ENCODE data around the gene KIAA1755.

The KIAA1755 gene

GRCh38 chr20:38191654-38192053 lies 68.9 kb downstream of the KIAA1755 start:
- Histone ChIP-seq H3K9ac (ENCODE audit: low read length) (no peak overlapping the region), H3K79me2 (ENCODE audit: insufficient read depth, low read length) (no peaks in the 10 kb centered on the region), H3K27ac (ENCODE audit: low read depth, low read length) (no peak overlapping the region), H3K27me3 (ENCODE audit: low read length) (no peaks in the 10 kb centered on the region), H3K9me2 (replicated peaks; ENCODE audit: insufficient read depth, low read length) (no peaks in the 10 kb centered on the region), H2AFZ (ENCODE audit: low read depth, low read length, severe bottlenecking) (no peak overlapping the region), H4K20me1 (ENCODE audit: low read depth, low read length) (no peaks in the 10 kb centered on the region), H3K36me3 (ENCODE audit: low read length) (no peaks in the 10 kb centered on the region), H3K4me2 (ENCODE audit: low read depth, low read length, poor library complexity, severe bottlenecking) (no peak overlapping the region), H3K4me3 (ENCODE audit: insufficient read depth, low read length, poor library complexity, severe bottlenecking) (no peak overlapping the region), H3F3A (ENCODE audit: insufficient read depth) (no peaks in the 10 kb centered on the region), H3K9me3 (ENCODE audit: insufficient read depth, low read length) (no peaks in the 10 kb centered on the region)
- TF ChIP-seq CTCF (IDR thresholded peaks at IDR 0.05; ENCODE audit: insufficient read depth, low read length, poor library complexity, severe bottlenecking) (no peak), EZH2phosphoT487 (conservative IDR thresholded peaks at IDR 0.05; ENCODE audit: low read length) (no peak)

- Histone ChIP-seq H3K27ac (ENCODE audit: low read depth, low read length) (no peak overlapping the region), H3F3A (ENCODE audit: insufficient read depth) (no peaks in the 10 kb centered on the region), H3K4me3 (ENCODE audit: insufficient read depth, low read length, poor library complexity, severe bottlenecking) (no peak overlapping the region), H3K79me2 (ENCODE audit: insufficient read depth, low read length) (no peaks in the 10 kb centered on the region), H3K27me3 (ENCODE audit: low read length) (no peaks in the 10 kb centered on the region), H4K20me1 (ENCODE audit: low read depth, low read length) (no peaks in the 10 kb centered on the region), H3K36me3 (ENCODE audit: low read length) (no peaks in the 10 kb centered on the region), H3K9me2 (replicated peaks; ENCODE audit: insufficient read depth, low read length) (no peaks in the 10 kb centered on the region), H2AFZ (ENCODE audit: low read depth, low read length, severe bottlenecking) (no peak overlapping the region), H3K4me2 (ENCODE audit: low read depth, low read length, poor library complexity, severe bottlenecking) (no peak overlapping the region), H3K9me3 (ENCODE audit: insufficient read depth, low read length) (no peaks in the 10 kb centered on the region), H3K9ac (ENCODE audit: low read length) (no peak overlapping the region)
- TF ChIP-seq CTCF (IDR thresholded peaks at IDR 0.05; ENCODE audit: insufficient read depth, low read length, poor library complexity, severe bottlenecking) (no peak), EZH2phosphoT487 (conservative IDR thresholded peaks at IDR 0.05; ENCODE audit: low read length) (no peak)
These were observed 69.6 kb downstream of the KIAA1755 start for GRCh38 chr20:38190936-38191371.

GRCh38 chr20:38190166-38190565 lies 70.4 kb downstream of the KIAA1755 start:
- Histone ChIP-seq H2AFZ (ENCODE audit: low read depth, low read length, severe bottlenecking) (no peak overlapping the region), H4K20me1 (ENCODE audit: low read depth, low read length) (no peaks in the 10 kb centered on the region), H3F3A (ENCODE audit: insufficient read depth) (no peaks in the 10 kb centered on the region), H3K9ac (ENCODE audit: low read length) (no peak overlapping the region), H3K4me3 (ENCODE audit: insufficient read depth, low read length, poor library complexity, severe bottlenecking) (no peak overlapping the region), H3K36me3 (ENCODE audit: low read length) (no peaks in the 10 kb centered on the region), H3K79me2 (ENCODE audit: insufficient read depth, low read length) (no peaks in the 10 kb centered on the region), H3K27ac (ENCODE audit: low read depth, low read length) (no peak overlapping the region), H3K9me3 (ENCODE audit: insufficient read depth, low read length) (no peaks in the 10 kb centered on the region), H3K27me3 (ENCODE audit: low read length) (no peaks in the 10 kb centered on the region), H3K4me2 (ENCODE audit: low read depth, low read length, poor library complexity, severe bottlenecking) (no peak overlapping the region), H3K9me2 (replicated peaks; ENCODE audit: insufficient read depth, low read length) (no peaks in the 10 kb centered on the region)
- TF ChIP-seq CTCF (IDR thresholded peaks at IDR 0.05; ENCODE audit: insufficient read depth, low read length, poor library complexity, severe bottlenecking) (no peak), EZH2phosphoT487 (conservative IDR thresholded peaks at IDR 0.05; ENCODE audit: low read length) (no peak)

Measured in SU-DHL-6 (cell line).